Mesothelial cell of epicardium (in vitro differentiated cells): ENCODE data around the gene LHFPL3. TPM values are rescaled to one million over a fixed set of nuclear protein-coding genes. Genes with fewer than 3 reads are reported as not detected.

Experiments
- DNase-seq, 2 experiments: peaks; one replicate each; pipeline ENCODE4 v3.0.0; 2021; ENCODE audit warnings: low spot score in 2 of 2; ENCODE audit not compliant: unreplicated experiment in 2 of 2
- H3K27ac Mint-ChIP-seq: 2 replicates; pipeline ENCODE4 v1.8.0; 2021; ENCODE audit warnings: mixed read lengths
- H3K27me3 Mint-ChIP-seq: 2 replicates; pipeline ENCODE4 v1.8.0; 2021; ENCODE audit warnings: low read depth, mixed read lengths
- H3K36me3 Mint-ChIP-seq: 2 replicates; pipeline ENCODE4 v1.8.0; 2021; ENCODE audit warnings: mixed read lengths
- H3K4me1 Mint-ChIP-seq: 2 replicates; pipeline ENCODE4 v1.8.0; 2021; ENCODE audit warnings: mixed read lengths
- H3K4me3 Mint-ChIP-seq: 2 replicates; pipeline ENCODE4 v1.8.0; 2021; ENCODE audit warnings: mild to moderate bottlenecking, moderate library complexity, mixed read lengths
- H3K9me3 Mint-ChIP-seq: 2 replicates; pipeline ENCODE4 v1.8.0; 2021; ENCODE audit warnings: mixed read lengths
- CTCF ChIP-seq: fragments of 200-600 bp; sonication (generic); IDR thresholded peaks from one replicate; pipeline ENCODE4 v1.5.0; 2021; ENCODE audit warnings: antibody characterized with exemption; ENCODE audit not compliant: unreplicated experiment
- total RNA-seq: library from RNA; stranded (reverse); gene quantifications from 3 replicates; pipeline ENCODE4 v1.2.1, GENCODE V29; 2021

LHFPL3 gene
- total RNA-seq, 1 donor from 2014 or later = not detected

DNA sequence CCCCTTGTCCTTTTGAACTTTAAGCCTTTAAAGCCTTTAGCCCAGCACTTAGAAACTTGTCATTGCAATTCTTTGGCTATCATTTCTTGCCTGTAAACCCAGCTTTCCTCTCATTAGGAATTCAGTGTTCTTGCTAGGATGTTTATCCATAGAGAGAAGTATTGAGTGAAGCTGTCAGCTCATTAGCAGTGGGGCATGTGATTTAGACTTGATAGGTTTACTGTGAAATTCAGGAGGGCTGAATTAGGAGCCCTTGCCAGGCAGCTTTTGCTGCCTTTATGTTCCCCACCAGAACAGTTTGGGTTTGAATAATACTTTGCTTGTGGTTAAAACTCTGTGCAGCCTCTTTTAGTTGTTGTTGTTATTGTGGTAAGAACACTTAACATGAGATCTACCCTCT is 39.5 kb downstream of the LHFPL3 start:
- DNase-seq = no peak
- no peak for TF ChIP-seq CTCF
- no peak overlapping the region for H3K27ac Mint-ChIP-seq
- no peak overlapping the region for H3K4me3 Mint-ChIP-seq
- no peaks in the 10 kb centered on the region for H3K36me3 Mint-ChIP-seq
- no peaks in the 10 kb centered on the region for H3K9me3 Mint-ChIP-seq
- peaks cover 28% of the 10 kb centered on the region for H3K27me3 Mint-ChIP-seq
- H3K4me1 Mint-ChIP-seq = peaks cover 2% of the 10 kb centered on the region

DNA sequence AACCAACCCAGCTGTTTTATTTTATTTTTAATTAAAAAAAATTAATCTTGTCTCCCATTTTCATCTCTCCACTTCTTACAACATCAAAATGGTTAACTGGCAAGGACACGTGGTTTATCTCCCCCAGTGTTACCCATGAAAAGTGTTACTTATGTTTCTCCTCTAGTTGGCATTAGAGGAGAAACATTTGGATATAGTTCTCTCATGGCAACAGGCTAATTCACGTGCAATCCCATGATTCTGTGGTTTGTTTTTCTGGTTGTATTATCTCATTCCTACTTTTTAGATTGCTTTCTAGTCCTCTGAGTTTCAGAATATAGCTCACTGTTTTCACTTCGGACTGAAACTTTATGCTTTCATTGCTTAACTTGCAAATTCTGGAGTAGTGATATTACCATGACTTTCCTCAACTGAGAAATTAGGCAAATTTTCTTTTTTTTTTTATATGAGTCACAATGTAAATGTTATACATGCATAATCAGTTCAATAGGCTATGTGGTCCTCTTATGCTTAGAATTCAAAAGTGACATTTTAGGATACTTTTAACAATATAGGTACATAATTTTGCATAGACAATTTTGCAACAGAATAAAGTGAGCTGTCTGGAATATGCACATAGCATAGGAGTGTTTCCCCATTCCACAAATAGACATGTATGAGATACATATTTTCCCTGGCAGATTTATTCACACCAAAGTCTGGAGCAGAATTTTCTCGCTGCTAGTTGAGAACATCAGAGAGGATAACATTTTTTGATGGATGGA is 43.0 kb downstream of the LHFPL3 start:
- no peak overlapping the region for H3K27ac Mint-ChIP-seq
- no peak for DNase-seq
- peaks cover 2% of the 10 kb centered on the region for H3K4me1 Mint-ChIP-seq
- H3K27me3 Mint-ChIP-seq = peaks cover 10% of the 10 kb centered on the region
- TF ChIP-seq CTCF = no peak
- no peaks in the 10 kb centered on the region for H3K9me3 Mint-ChIP-seq
- H3K36me3 Mint-ChIP-seq = no peaks in the 10 kb centered on the region
- no peak overlapping the region for H3K4me3 Mint-ChIP-seq

- Mint-ChIP-seq H3K36me3 (no peaks in the 10 kb centered on the region), H3K27ac (no peak overlapping the region), H3K4me3 (no peak overlapping the region), H3K4me1 (no peaks in the 10 kb centered on the region), H3K27me3 (peaks cover 11% of the 10 kb centered on the region), H3K9me3 (no peaks in the 10 kb centered on the region)
- no peak for TF ChIP-seq CTCF
- no peak for DNase-seq
These were observed 43.6 kb downstream of the LHFPL3 start for GRCh38 chr7:104371980-104372357.

DNA sequence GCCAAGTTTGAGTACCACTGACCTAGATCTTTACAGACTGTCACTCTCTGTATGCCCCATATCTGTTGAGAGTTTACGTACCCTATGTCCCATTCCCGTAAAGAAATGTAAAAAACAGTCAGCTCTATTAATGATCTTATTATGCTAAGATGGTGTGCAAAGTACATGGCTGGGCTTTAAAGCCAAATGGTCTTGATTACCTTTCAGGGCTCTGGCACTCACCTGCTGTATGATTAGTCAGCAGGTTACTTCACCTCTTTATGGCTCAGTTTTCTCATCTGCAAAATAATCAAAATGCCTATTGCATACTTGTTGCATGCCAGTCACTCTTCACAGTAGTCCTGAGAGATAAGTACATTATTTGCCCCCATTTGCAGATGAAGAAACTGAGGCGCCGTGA is 54.2 kb downstream of the LHFPL3 start:
- no peaks in the 10 kb centered on the region for H3K4me1 Mint-ChIP-seq
- peaks cover 15% of the 10 kb centered on the region for H3K9me3 Mint-ChIP-seq
- no peak overlapping the region for H3K4me3 Mint-ChIP-seq
- TF ChIP-seq CTCF = no peak
- H3K27ac Mint-ChIP-seq = no peak overlapping the region
- no peak for DNase-seq
- H3K27me3 Mint-ChIP-seq = peaks cover 6% of the 10 kb centered on the region
- no peaks in the 10 kb centered on the region for H3K36me3 Mint-ChIP-seq

GRCh38 chr7:104386943-104387342 is 58.5 kb downstream of the LHFPL3 start:
- no peak for TF ChIP-seq CTCF
- H3K36me3 Mint-ChIP-seq = no peaks in the 10 kb centered on the region
- DNase-seq = no peak
- no peak overlapping the region for H3K4me3 Mint-ChIP-seq
- no peaks in the 10 kb centered on the region for H3K4me1 Mint-ChIP-seq
- no peak overlapping the region for H3K27ac Mint-ChIP-seq
- H3K27me3 Mint-ChIP-seq = peaks cover 3% of the 10 kb centered on the region
- peaks cover 33% of the 10 kb centered on the region for H3K9me3 Mint-ChIP-seq

GRCh38 chr7:104388222-104388621 is 59.8 kb downstream of the LHFPL3 start:
- H3K27ac Mint-ChIP-seq = no peak overlapping the region
- no peak for DNase-seq

More at GRCh38 chr7:104388222-104388621, 59.8 kb downstream of the LHFPL3 start:
- no peak for TF ChIP-seq CTCF
- H3K4me3 Mint-ChIP-seq = no peak overlapping the region
- H3K9me3 Mint-ChIP-seq = peaks cover 33% of the 10 kb centered on the region
- no peaks in the 10 kb centered on the region for H3K4me1 Mint-ChIP-seq
- H3K27me3 Mint-ChIP-seq = no peaks in the 10 kb centered on the region
- no peaks in the 10 kb centered on the region for H3K36me3 Mint-ChIP-seq
